ENCODE measurements around the gene LIPM. TPM values are rescaled to one million over a fixed set of nuclear protein-coding genes. Genes with fewer than 3 reads are reported as not detected.

LIPM gene
- polyA plus RNA-seq, 2 of the 4 experiments (the other 2 are of a cell fraction), result not detected

- CTCF ChIA-PET, result interaction anchor here (1.9 to 18.3 kb wide), 4 partner anchors 11 to 98 kb away, joined by 8 to 397 read pairs (median 64); partner anchors contain the start of gene STAMBPL1
- WGBS (ENCODE audit: missing lambda C conversion rate), result 88% methylated on average over 2 of the region's 2 CpGs
- no peak for TF ChIP-seq HOXA7 (CRISPR knock-in tag; IDR thresholded peaks at IDR 0.05)
- TF ChIP-seq CBX2 (IDR thresholded peaks at IDR 0.05; ENCODE audit: borderline replicate concordance, low read depth), result no peak
- TF ChIP-seq FOSB (CRISPR knock-in tag; IDR thresholded peaks at IDR 0.05), result no peak
- TF ChIP-seq MAZ (IDR thresholded peaks at IDR 0.05; ENCODE audit: borderline replicate concordance, low read depth, low read length), result no peak
- no peak for TF ChIP-seq HES2 (IDR thresholded peaks at IDR 0.05)
- TF ChIP-seq NPAS2 (CRISPR knock-in tag; IDR thresholded peaks at IDR 0.05; ENCODE audit: borderline replicate concordance), result no peak
- TF ChIP-seq FOXS1 (CRISPR knock-in tag; IDR thresholded peaks at IDR 0.05), result no peak
- TF ChIP-seq GATA3 (IDR thresholded peaks at IDR 0.05; ENCODE audit: borderline replicate concordance), result no peak
- TF ChIP-seq ELK1 (IDR thresholded peaks at IDR 0.05; ENCODE audit: low read depth, low read length), result no peak
- TF ChIP-seq HOXB5 (CRISPR knock-in tag; IDR thresholded peaks at IDR 0.05), result no peak
Measured at GRCh38 chr10:88833156-88833555, 30.6 kb downstream of the LIPM start.

GRCh38 chr10:88833723-88834122 is 31.2 kb downstream of the LIPM start:
- H3K4me2 ChIP-seq, result no peak overlapping the region
- no peak overlapping the region for H3K4me3 ChIP-seq
- ChIA-PET POLR2A (no interaction called here), CTCF (interaction anchor here (1.0 to 18.3 kb wide), 12 partner anchors 12 to 384 kb away, joined by 3 to 397 read pairs (median 42); partner anchors contain the start of gene STAMBPL1)
- DNase-seq (ENCODE audit: low read depth in 1 of 2, low spot score in 1 of 2) (no peak), FAIRE-seq (no peak), ATAC-seq (no peak)
- H3K27ac ChIP-seq, result no peak overlapping the region
- H3K4me1 ChIP-seq, result peaks cover 4% of the 10 kb centered on the region; the same call in 1 of the 3 replicates
- 36% methylated on average over 2 of the region's 2 CpGs for WGBS (ENCODE audit: missing lambda C conversion rate)
- no peak for TF ChIP-seq USF2 (IDR thresholded peaks at IDR 0.05)
- TF ChIP-seq EHF (CRISPR knock-in tag; IDR thresholded peaks at IDR 0.05), result no peak
- TF ChIP-seq FOSB (CRISPR knock-in tag; IDR thresholded peaks at IDR 0.05), result no peak
- TF ChIP-seq SREBF2 (IDR thresholded peaks at IDR 0.05), result no peak
- no peak for TF ChIP-seq HDAC2 (IDR thresholded peaks at IDR 0.05)
- no peak for TF ChIP-seq SMC3 (IDR thresholded peaks at IDR 0.05)
- no peak for TF ChIP-seq HMGXB4 (CRISPR knock-in tag; IDR thresholded peaks at IDR 0.05; ENCODE audit: borderline replicate concordance)
- TF ChIP-seq BCL3 (IDR thresholded peaks at IDR 0.05), result no peak
- no peak for TF ChIP-seq NPAS2 (CRISPR knock-in tag; IDR thresholded peaks at IDR 0.05; ENCODE audit: borderline replicate concordance)
- no peak for TF ChIP-seq TFCP2L1 (CRISPR knock-in tag; IDR thresholded peaks at IDR 0.05)
- no peak for TF ChIP-seq RCOR1 (IDR thresholded peaks at IDR 0.05; ENCODE audit: low read depth, low read length)
- no peak for TF ChIP-seq FOXS1 (CRISPR knock-in tag; IDR thresholded peaks at IDR 0.05)
- no peak for TF ChIP-seq REST (IDR thresholded peaks at IDR 0.05)
- no peak for TF ChIP-seq MAZ (IDR thresholded peaks at IDR 0.05; ENCODE audit: borderline replicate concordance, low read depth, low read length)
- TF ChIP-seq TP53 (CRISPR knock-in tag; IDR thresholded peaks at IDR 0.05), result no peak
- no peak for TF ChIP-seq CEBPB (IDR thresholded peaks at IDR 0.05)
- no peak for TF ChIP-seq RAD21 (conservative IDR thresholded peaks at IDR 0.05 in 1 of 2, IDR thresholded peaks at IDR 0.05 in 1 of 2)
- no peak for TF ChIP-seq ELK1 (IDR thresholded peaks at IDR 0.05; ENCODE audit: low read depth, low read length)
- H3K9me3 ChIP-seq, result no peaks in the 10 kb centered on the region

More at GRCh38 chr10:88833156-88833555, 30.6 kb downstream of the LIPM start:
- Histone ChIP-seq H3K4me2 (no peak overlapping the region), H3K4me3 (no peak overlapping the region), H3K27ac (no peak overlapping the region), H3K4me1 (peaks cover 4% of the 10 kb centered on the region; the same call in 1 of the 3 replicates), H3K9me3 (no peaks in the 10 kb centered on the region)
- no peak for DNase-seq (ENCODE audit: low read depth in 1 of 2, low spot score in 1 of 2)
- POLR2A ChIA-PET, result no interaction called here
- no peak for ATAC-seq
- no peak for FAIRE-seq
